Activated CD4-positive, alpha-beta T cell treated with anti-CD3 and anti-CD28 coated beads, Interleukin-2, amount 50 U/mL, for 16 hours (primary cell): ENCODE results near the gene USP15.
"Not testable (repeated sequence)": the region's sequence is repeated elsewhere in the genome, so short reads cannot be mapped to it uniquely, and the experiment has no call there.

ENCODE experiments used
- DNase-seq: peaks from one replicate; pipeline ENCODE4 v3.0.0-alpha.2; 2020

The USP15 gene

DNA sequence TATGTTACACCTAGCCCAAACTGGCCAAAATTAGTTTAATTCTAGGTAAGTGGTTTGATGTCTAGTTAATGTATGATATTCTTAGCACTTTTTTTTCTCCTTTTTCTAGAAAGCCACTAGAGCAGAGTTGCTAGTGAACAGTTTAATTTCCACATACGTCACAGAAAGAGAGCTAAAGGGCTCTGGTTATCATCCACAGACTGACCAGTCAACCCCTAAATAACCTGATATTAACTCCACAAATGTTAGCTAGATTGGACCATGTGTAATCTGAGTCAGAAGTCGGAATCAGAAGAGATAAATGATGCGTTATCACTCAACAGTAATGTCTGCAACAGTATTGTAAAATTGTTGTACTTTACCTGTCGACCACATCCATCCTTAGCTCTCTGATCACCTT, 74.9 kb downstream of the USP15 start:
- no peak for DNase-seq

- DNase-seq: no peak
These were observed 75.6 kb downstream of the USP15 start for GRCh38 chr12:62335796-62336195.

- DNase-seq: not testable (repeated sequence)
These were observed 77.4 kb downstream of the USP15 start for GRCh38 chr12:62337643-62338042.

- DNase-seq: not testable (repeated sequence)
These were observed 82.6 kb downstream of the USP15 start for GRCh38 chr12:62342614-62343303.

GRCh38 chr12:62343304-62344120, 83.3 kb downstream of the USP15 start:
- not testable (repeated sequence) for DNase-seq

DNA sequence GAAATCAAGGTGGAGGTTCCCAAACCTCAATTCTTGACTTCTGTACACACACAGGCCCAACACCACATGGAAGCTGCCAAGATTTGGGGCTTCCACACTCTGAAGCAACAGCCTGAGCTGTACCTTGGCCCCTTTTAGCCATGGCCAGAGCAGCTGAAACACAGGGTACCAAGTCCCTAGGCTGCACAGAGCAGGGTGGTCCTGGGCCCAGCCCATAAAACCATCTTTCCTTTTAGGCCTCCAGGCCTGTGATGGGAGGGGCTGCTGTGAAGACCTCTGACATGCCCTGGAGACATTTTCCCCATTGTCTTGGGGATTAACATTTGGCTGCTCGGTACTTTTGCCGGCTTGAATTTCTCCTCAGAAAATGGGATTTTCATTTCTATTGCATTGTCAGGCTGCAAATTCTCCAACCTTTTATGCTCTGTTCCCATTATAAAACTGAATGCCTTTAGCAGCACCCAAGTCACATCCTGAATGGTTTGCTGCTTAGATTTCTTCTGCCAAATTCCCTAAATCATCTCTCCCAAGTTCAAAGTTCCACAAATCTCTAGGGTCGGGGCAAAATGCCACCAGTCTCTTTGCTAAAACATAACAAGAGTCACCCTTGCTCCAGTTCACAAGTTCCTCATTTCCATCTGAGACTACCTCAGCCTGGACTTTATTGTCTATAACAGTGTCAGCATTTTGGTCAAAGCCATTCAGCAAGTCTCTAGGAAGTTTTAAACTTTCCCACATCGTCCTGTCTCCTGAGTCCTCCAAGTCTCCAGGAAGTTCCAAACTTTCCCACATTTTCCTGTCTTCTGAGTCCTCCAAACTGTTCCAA, 84.7 kb downstream of the USP15 start:
- DNase-seq: not testable (repeated sequence)

- no peak for DNase-seq
These were observed 85.5 kb downstream of the USP15 start for GRCh38 chr12:62345667-62346066.

GRCh38 chr12:62346817-62347216, 86.6 kb downstream of the USP15 start:
- no peak for DNase-seq

DNA sequence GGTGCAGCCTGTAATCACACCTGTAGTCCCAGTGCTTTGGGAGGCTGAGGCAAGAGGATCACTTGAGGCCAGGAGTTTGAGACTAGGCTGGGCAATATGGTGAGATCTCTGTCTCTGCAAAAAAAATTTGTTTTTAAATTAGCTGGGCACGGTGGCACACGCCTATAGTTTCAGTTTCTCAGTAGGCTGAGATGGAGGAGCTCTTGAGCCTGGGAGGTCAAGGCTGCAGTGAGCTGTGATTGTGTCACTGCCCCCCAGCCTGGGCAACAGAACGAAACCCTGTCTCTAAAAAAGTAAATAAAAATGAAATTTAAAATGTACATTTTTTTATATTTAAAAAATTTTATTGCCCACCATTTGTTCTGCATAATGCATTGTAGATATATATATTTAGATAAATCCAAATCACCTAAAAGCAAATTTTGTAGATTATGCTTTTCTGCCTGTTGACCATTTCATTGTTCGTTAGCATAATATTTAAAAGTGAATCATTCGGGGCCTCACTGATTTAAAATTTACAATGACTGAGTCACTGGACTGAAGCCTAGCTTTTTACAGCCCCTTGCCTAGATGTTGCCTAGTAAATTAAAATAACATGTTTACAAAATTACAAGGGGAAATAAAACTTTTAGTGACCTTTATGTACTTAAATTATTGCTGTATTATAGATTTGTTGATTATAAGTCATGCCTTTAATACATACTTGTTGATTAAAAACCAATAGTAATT, 87.9 kb downstream of the USP15 start:
- DNase-seq: no peak

DNA sequence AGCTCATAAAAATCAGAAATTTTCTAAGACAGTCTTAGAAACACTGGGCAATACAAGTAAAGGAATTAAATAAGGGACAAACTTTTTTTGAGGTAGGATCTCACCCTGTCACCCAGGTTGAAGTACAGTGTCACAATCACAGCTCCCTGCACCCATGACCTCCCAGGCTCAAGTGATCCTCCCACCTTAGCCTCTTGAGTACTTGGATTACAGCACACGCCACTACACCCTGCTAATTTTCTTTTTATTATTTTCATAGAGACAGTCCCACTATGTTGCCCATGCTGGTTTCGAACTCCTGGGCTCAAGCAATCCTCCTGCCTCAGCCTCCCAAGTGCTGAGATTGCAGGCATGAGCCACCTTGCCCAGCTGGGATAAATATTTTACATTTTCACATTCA, 90.3 kb downstream of the USP15 start:
- no peak for DNase-seq

DNA sequence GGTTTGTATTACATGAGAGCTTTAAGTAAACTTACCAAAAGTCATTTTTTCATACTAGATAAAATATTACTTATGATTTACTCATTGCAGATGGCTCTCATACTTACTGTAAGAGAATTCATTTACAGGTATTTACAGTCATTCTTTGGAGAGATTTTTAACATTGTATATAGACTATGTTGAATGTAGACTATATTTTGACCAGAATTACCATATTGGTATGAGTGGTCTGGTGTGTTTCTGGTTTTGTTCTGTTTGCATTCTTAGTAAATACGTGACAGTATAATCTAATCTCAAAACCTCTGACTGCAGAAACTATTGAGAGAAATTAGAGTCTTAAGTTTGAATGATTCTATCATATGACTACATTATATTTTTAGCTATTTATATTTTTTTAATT, 91.1 kb downstream of the USP15 start:
- DNase-seq: peak; percentile 36

- no peak for DNase-seq
These were observed 100.8 kb downstream of the USP15 start for GRCh38 chr12:62361048-62361447.

DNA sequence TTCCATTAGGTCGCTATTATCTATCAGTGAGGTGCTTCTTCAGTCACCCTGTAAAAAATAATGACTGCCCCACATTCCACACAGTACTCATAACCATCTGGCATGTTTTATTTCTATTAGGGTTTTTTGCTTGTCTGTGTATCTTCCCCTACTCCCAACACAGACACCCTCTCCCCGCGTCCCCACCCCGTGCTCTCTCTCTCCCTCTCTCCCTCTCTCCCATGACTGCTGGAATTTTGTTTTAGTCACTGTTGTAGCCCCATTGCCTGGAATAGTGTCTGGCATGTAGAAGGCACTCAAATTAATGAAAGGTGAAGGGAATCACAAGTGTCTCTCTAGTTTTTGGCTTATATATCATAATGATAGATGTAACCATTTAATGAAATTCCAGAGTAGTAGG, 103.3 kb downstream of the USP15 start:
- no peak for DNase-seq

GRCh38 chr12:62364697-62365096, 104.5 kb downstream of the USP15 start:
- not testable (repeated sequence) for DNase-seq

DNA sequence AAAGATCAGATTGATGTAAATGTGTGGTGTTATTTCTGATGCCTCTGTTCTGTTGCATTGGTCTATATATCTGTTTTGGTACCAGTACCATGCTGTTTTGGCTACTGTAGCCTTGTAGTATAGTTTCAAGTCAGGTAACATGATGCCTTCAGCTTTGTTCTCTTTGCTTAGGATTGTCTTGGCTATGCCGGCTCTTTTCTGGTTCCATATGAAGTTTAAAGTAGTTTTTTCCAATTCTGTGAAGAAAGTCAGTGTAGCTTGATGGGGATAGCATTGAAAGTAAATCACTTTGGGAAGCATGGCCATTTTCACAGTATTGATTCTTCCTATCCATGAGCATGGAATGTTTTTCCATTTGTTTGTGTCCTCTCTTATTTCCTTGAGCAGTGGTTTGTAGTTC, 105.6 kb downstream of the USP15 start:
- not testable (repeated sequence) for DNase-seq

GRCh38 chr12:62368430-62369223, 108.4 kb downstream of the USP15 start:
- not testable (repeated sequence) for DNase-seq

- no peak for DNase-seq
These were observed 110.0 kb downstream of the USP15 start for GRCh38 chr12:62370189-62370588.

GRCh38 chr12:62371661-62372060, 111.5 kb downstream of the USP15 start:
- no peak for DNase-seq

DNA sequence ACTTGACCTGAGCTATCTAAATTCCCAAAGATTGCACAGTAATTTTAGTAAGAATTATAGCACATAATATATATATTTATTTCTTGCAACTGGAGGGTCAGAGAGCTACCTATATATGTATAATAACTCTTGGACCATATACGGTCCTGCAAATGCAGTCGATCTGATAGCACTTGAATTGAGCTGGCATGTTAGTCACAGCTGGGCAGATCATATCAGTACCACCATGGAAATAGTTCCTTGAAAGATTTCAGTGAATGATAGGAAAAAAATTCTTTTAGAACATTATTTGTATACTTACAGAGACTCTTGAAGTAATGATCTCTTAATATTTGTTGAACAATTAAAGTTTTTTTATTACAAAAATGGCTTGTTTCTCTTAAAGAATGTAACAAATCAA, 111.9 kb downstream of the USP15 start:
- no peak for DNase-seq

DNA sequence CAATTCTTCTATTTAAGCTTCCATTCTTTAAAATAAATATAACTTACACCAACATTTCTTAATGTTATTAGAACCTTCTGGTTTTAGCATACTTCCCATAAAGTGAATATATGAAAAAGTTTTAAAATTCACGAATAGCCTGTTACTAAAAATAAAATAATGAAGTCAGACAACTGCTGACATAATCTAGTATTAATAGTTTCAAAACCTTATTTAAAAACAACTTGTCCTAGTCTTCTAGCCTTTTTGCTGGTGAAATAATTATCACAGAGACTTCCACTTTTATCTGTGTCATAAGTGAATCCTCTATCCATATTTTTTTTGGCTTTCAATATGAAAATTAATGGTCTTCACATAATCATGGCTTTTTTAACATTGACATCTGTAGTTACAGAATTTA, 112.6 kb downstream of the USP15 start:
- DNase-seq: no peak

DNA sequence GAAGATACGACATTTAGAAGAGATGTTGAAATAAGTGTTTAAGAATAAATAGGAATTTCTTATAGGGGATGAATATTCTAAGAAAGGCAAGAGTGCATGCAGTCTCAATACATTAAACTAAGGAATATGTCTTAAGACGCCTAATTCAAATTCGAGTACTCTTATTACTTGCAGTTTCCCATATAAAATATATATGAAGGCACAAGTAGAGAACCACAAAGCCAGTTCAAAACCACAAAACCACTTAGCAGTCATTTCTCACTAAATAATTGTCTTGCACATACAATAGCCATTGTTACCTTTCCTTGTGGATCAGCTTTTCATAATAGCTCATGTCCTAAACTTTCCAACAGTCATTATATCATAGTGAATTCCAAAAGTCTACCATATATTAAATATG, 115.4 kb downstream of the USP15 start:
- DNase-seq: peak; percentile 39
